HEK293 (cell line): Measurements from ENCODE around the gene EBLN1.

Source experiments
- HOXC10 ChIP-seq: sonication (generic); formaldehyde crosslinking; IDR thresholded peaks from 2 replicates; pipeline ENCODE4 v1.8.1; 2023; ENCODE audit warnings: mild to moderate bottlenecking, missing genetic modification reagents
- HOXD13 ChIP-seq: sonication (generic); formaldehyde crosslinking; IDR thresholded peaks from 2 replicates; pipeline ENCODE4 v1.8.0; 2022; ENCODE audit warnings: missing genetic modification reagents, borderline replicate concordance
- KLF10 ChIP-seq: fragments of 450-650 bp; IDR thresholded peaks from 2 replicates; pipeline ENCODE4 v1.5.1; 2018; ENCODE audit warnings: missing biosample characterization, mild to moderate bottlenecking, missing genetic modification characterization
- PATZ1 ChIP-seq: fragments of 450-650 bp; formaldehyde crosslinking; IDR thresholded peaks from 2 replicates; pipeline ENCODE4 v1.5.1; 2016; ENCODE audit warnings: missing biosample characterization, missing genetic modification characterization
- PBX3 ChIP-seq: sonication (generic); formaldehyde crosslinking; IDR thresholded peaks from 2 replicates; pipeline ENCODE4 v1.8.1; 2022; ENCODE audit warnings: mild to moderate bottlenecking, moderate library complexity, missing genetic modification reagents
- REST ChIP-seq: fragments of 450-650 bp; formaldehyde crosslinking; IDR thresholded peaks from 2 replicates; pipeline ENCODE4 v1.5.1; 2016; ENCODE audit warnings: missing biosample characterization, missing genetic modification characterization
- TSHZ1 ChIP-seq: fragments of 450-650 bp; formaldehyde crosslinking; IDR thresholded peaks from 2 replicates; pipeline ENCODE4 v1.5.1; 2016; ENCODE audit warnings: missing biosample characterization, missing genetic modification characterization, borderline replicate concordance
- ZBTB1 ChIP-seq: fragments of 450-650 bp; formaldehyde crosslinking; IDR thresholded peaks from 2 replicates; pipeline ENCODE4 v1.5.1; 2016; ENCODE audit warnings: missing biosample characterization, missing genetic modification characterization
- ZBTB17 ChIP-seq: fragments of 450-650 bp; formaldehyde crosslinking; IDR thresholded peaks from 2 replicates; pipeline ENCODE4 v1.5.1; 2016; ENCODE audit warnings: missing biosample characterization, missing genetic modification characterization
- ZNF114 ChIP-seq: fragments of 450-650 bp; formaldehyde crosslinking; IDR thresholded peaks from 2 replicates; pipeline ENCODE4 v1.5.0; 2017; ENCODE audit warnings: missing biosample characterization, missing genetic modification characterization
- ZNF146 ChIP-seq: fragments of 450-650 bp; formaldehyde crosslinking; IDR thresholded peaks from 2 replicates; pipeline ENCODE4 v1.5.1; 2016; ENCODE audit warnings: missing biosample characterization, missing genetic modification characterization
- ZNF155 ChIP-seq: fragments of 450-650 bp; formaldehyde crosslinking; IDR thresholded peaks from 2 replicates; pipeline ENCODE4 v1.5.1; 2016; ENCODE audit warnings: missing biosample characterization, missing genetic modification characterization
- ZNF16 ChIP-seq: fragments of 450-650 bp; formaldehyde crosslinking; IDR thresholded peaks from 2 replicates; pipeline ENCODE4 v1.5.1; 2016; ENCODE audit warnings: low read depth, missing biosample characterization, missing genetic modification characterization
- ZNF221 ChIP-seq: fragments of 450-650 bp; formaldehyde crosslinking; IDR thresholded peaks from 2 replicates; pipeline ENCODE4 v1.5.1; 2017; ENCODE audit warnings: missing biosample characterization, missing genetic modification characterization, borderline replicate concordance
- ZNF223 ChIP-seq: fragments of 450-650 bp; formaldehyde crosslinking; IDR thresholded peaks from 2 replicates; pipeline ENCODE4 v1.5.1; 2016; ENCODE audit warnings: missing biosample characterization, missing genetic modification characterization
- ZNF266 ChIP-seq: fragments of 450-650 bp; formaldehyde crosslinking; IDR thresholded peaks from 2 replicates; pipeline ENCODE4 v1.5.1; 2016; ENCODE audit warnings: missing biosample characterization, missing genetic modification characterization, low read depth
- ZNF341 ChIP-seq: fragments of 450-650 bp; formaldehyde crosslinking; IDR thresholded peaks from 2 replicates; pipeline ENCODE4; 2016; ENCODE audit warnings: low read depth, missing biosample characterization, missing genetic modification characterization
- ZNF366 ChIP-seq: fragments of 450-650 bp; formaldehyde crosslinking; conservative IDR thresholded peaks from 2 replicates; pipeline ENCODE4 v1.5.1; 2016; ENCODE audit warnings: missing biosample characterization, missing genetic modification characterization
- ZNF37A ChIP-seq: fragments of 450-650 bp; IDR thresholded peaks from 2 replicates; pipeline ENCODE4 v1.5.1; 2018; ENCODE audit warnings: missing biosample characterization, missing genetic modification characterization
- ZNF398 ChIP-seq: fragments of 450-650 bp; formaldehyde crosslinking; IDR thresholded peaks from 2 replicates; pipeline ENCODE4 v1.5.1; 2017; ENCODE audit warnings: missing biosample characterization, missing genetic modification characterization
- ZNF426 ChIP-seq: fragments of 450-650 bp; formaldehyde crosslinking; IDR thresholded peaks from 2 replicates; pipeline ENCODE4 v1.5.1; 2017; ENCODE audit warnings: missing biosample characterization, missing genetic modification characterization, mild to moderate bottlenecking, inconsistent platforms, moderate library complexity
- ZNF48 ChIP-seq: fragments of 450-650 bp; formaldehyde crosslinking; IDR thresholded peaks from 2 replicates; pipeline ENCODE4 v1.5.1; 2016; ENCODE audit warnings: missing biosample characterization, missing genetic modification characterization
- ZNF510 ChIP-seq: fragments of 450-650 bp; formaldehyde crosslinking; IDR thresholded peaks from 2 replicates; pipeline ENCODE4 v1.5.1; 2018; ENCODE audit warnings: mild to moderate bottlenecking, missing genetic modification characterization, missing biosample characterization; ENCODE audit not compliant: insufficient replicate concordance
- ZNF600 ChIP-seq: fragments of 450-650 bp; formaldehyde crosslinking; IDR thresholded peaks from 2 replicates; pipeline ENCODE4 v1.5.1; 2016; ENCODE audit warnings: missing biosample characterization, missing genetic modification characterization
- ZNF639 ChIP-seq: fragments of 450-650 bp; formaldehyde crosslinking; IDR thresholded peaks from 2 replicates; pipeline ENCODE4 v1.5.1; 2016; ENCODE audit warnings: missing biosample characterization, missing genetic modification characterization
- ZNF701 ChIP-seq: fragments of 450-650 bp; formaldehyde crosslinking; IDR thresholded peaks from 2 replicates; pipeline ENCODE4 v1.5.1; 2016; ENCODE audit warnings: missing biosample characterization, missing genetic modification characterization
- ZNF768 ChIP-seq: fragments of 450-650 bp; formaldehyde crosslinking; IDR thresholded peaks from 2 replicates; pipeline ENCODE4 v1.5.1; 2018; ENCODE audit warnings: missing biosample characterization, mild to moderate bottlenecking, missing genetic modification characterization

EBLN1 gene

GRCh38 chr10:22251751-22252223 lies 34.0 kb upstream of the EBLN1 start (continued):
- TF ChIP-seq TSHZ1 (tag by site-specific recombination) = no peak
- TF ChIP-seq PBX3 = no peak
- peak; percentile 80 for TF ChIP-seq ZNF366 (tag by site-specific recombination)
- no peak for TF ChIP-seq ZNF223 (tag by site-specific recombination)
- no peak for TF ChIP-seq ZNF768 (tag by site-specific recombination)
- TF ChIP-seq REST (tag by site-specific recombination) = no peak
- no peak for TF ChIP-seq HOXD13
- TF ChIP-seq ZNF426 = no peak
- TF ChIP-seq ZNF600 (tag by site-specific recombination) = peak; percentile 70
- TF ChIP-seq ZNF341 (tag by site-specific recombination) = no peak
- TF ChIP-seq ZNF16 = no peak
- no peak for TF ChIP-seq ZNF221 (tag by site-specific recombination)
- no peak for TF ChIP-seq HOXC10 (CRISPR knock-in tag)
- TF ChIP-seq ZNF510 (tag by site-specific recombination) = no peak
- peak; percentile 75 for TF ChIP-seq ZBTB17 (tag by site-specific recombination)
- no peak for TF ChIP-seq KLF10
- no peak for TF ChIP-seq ZNF701 (tag by site-specific recombination)
- no peak for TF ChIP-seq ZNF155 (tag by site-specific recombination)
- no peak for TF ChIP-seq ZNF398 (tag by site-specific recombination)
- no peak for TF ChIP-seq ZNF266 (tag by site-specific recombination)
- TF ChIP-seq PATZ1 (tag by site-specific recombination) = peak; percentile 93
- no peak for TF ChIP-seq ZNF639 (tag by site-specific recombination)
- no peak for TF ChIP-seq ZNF114
- no peak for TF ChIP-seq ZNF48 (tag by site-specific recombination)
- TF ChIP-seq ZNF37A (tag by site-specific recombination) = no peak
- no peak for TF ChIP-seq ZBTB1 (tag by site-specific recombination)
- TF ChIP-seq ZNF146 (tag by site-specific recombination) = no peak
